ENCODE data around the gene SOST.

Gene SOST

DNA sequence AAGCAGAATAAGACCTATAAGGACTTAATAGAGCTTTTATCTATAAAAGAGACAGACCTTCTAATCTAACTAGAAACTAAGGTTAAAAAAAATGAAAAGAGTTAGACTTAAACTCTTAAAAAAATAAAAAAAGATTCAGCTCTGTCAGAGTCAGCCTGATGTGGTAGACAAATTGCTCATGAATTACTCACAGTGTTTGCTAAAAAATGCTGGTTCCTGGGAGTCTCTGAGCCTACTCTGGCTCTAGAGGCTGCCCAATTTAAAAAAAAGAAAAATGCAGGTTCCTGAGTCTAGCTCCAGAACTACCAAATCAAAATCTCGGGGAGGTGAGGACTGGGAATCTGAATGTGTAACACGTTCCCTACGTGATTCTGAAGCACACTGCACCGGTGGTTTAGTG, 18.1 kb downstream of the SOST start:
- DNase-seq: no peak

DNA sequence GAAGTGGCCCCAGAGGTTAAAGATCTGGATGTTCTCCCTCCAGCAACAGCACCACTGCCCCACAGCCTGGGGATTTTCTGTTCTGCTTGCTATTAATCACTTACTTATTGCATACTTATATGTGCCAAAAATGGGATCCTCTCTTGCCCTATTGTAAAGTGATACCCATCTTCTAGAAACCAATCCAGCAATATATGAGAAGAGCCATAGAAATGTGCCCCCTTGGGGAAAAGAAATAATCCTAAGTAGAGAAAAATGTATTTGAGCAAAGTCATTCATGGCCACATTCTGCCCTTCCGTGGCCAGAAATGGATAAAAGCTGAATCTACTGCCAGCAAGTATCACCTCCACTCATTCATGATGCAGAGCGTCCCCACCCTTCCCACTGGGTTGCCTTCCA, 20.9 kb downstream of the SOST start:
- DNase-seq: no peak

DNA sequence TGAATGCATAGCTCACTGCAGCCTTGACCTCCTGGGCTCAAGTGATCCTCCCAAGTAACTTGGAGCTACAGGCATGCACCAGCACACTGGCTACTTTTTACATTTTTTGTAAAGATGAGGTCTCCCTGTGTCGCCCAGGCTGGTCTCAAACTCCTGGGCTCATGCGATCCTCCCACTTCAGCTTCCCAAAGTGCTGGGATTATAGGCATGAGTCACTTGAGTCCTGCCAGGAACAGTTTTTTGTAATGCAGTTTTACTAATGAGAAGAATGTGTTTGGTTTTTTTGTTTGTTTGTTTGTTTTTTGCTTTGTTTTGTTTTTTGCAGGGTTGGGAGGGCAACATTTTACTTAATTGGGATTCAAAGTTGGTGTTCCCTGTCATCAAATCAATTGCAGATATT, 22.2 kb downstream of the SOST start:
- DNase-seq: no peak

DNA sequence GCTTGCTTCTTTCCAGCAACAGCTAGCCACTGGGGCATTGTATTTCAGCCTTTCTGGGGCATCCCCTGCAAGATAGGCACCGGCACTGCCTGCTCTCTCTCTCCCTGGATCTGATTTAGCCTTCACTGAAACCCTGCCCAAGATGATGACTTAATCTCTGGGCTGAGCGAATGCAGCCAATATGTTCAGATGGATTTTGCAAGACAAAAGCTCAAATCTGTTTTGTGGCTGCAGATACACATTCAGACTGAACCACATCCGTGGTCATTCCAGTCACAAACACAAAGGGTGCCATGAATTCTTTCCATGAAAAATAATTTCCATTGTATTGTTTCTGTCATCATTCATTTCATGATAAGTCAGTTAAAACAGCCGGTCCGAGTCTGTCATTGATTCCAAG, 24.2 kb downstream of the SOST start:
- DNase-seq: no peak

DNA sequence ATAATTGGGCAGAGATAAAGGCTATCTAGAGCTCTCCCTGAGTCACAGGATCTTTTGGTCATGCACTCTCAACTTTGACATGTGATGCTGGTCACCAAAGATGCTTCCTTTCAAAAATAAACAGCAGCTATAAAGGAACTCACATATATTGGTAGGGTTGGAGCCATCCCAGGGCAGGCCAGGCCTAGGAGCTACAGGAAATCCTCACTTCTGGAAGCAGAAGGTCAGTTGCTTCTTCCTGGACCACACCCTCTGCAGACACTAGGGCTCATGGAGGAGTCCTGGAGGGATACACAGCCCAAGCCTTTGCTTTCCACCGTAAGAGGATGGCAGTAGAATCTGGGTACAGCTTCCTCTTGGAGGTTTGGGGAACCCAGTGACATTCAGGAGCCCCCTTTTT, 24.6 kb downstream of the SOST start:
- no peak for DNase-seq

DNA sequence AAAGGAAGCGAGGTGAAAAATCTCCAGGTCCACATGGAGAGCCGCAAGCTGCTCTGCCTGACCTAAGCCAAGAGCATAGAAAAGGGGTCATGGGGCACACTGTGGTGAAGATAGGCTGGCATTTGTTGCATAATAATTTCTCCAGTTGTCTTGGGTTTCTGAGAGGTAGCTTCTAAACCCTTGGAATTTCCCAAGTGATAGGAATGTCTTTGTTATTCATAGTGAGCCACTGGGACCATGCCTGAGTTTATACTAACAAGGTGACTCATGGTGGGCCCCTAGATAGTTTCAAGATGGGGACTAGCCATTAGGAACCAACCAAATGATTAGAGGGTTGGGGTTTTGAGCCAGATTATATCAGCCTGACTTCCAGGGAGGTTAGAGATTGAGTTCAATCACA, 25.6 kb downstream of the SOST start:
- DNase-seq: no peak

DNA sequence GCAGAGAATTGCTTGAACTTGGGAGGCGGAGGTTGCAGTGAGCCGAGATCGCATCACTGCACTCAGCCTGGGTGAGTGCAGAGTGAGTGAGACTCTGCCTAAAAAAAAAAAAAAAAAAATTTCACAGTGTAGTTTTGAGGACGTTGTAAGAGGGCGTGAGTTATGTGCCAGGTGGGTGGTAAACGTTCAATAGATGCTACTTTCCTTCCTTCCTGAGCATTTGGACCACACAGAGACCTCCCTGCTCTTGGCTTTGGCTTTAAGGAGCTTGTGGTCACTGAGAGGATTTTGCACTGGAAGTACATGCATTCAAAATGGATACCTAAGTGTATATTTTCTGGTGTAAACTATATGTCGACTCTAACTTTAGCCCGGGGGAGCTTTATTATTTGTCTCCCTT, 30.5 kb downstream of the SOST start:
- DNase-seq: no peak

DNA sequence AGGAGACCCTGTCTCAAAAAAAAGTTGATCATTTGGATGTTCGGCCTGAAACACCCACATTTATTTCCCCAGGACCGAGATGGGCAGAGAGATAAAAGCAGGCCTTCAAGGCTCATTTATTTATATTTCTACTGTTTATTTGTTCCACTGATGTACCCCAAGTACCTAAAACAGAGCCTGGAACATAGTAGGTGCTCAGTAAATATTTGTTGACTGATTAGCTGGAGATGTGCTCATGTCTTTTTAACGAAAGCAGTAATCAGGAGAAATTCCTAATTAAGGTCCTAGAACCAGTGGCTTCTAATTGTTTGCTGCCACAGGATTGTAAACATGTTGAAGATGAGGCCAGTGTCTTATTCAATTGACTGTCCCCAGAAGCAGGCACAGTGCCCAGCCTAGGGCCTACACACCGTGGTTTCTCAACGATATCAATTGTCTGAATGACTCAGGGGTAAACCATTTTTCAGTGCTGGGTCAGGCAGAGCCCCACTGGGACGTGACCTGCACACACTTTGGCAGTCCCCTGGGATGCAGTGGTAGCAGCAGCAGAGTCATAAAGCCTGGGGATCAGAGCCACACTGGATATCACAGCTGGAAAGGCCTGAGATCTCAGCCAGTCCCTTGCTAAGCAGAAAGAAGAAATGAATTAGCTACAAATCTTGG, 34.8 kb downstream of the SOST start:
- DNase-seq: no peak

DNA sequence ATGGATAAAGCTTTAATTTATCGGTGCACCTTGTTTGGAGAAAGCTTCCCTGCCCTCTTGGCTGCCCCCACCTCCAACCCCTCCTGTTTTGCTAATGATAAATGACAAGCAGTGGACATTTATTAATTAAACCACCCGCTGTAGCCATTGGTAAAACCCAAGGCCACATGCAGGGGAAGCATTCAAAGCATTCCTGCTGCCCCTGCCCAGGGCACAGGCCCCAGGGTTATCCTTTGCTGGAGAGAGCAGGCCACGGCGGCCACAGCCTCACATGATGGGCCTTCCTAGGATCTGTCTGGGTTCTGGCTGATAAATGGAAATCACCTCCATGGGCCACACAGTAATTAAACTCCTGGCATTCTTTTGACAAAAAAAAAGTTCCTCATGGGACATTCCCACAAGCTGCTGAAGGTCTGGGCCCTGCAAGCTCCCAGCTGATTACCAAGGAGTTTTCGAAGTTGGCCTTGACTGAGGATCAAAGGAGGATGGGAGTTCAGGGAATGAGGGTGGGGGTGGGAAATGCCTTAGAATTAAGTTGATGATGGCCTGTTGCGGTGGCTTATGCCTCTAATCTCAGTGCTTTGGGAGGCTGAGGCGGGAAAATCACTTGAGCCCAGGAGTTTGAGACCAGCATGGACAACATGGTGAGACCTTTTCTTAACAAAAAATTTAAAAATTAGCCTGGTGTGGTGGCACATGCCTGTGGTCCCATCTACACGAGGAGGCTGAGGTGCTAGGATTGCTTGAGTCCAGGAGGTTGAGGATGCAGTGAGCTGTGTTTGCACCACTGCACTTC, 35.5 kb downstream of the SOST start:
- no peak for DNase-seq

DNA sequence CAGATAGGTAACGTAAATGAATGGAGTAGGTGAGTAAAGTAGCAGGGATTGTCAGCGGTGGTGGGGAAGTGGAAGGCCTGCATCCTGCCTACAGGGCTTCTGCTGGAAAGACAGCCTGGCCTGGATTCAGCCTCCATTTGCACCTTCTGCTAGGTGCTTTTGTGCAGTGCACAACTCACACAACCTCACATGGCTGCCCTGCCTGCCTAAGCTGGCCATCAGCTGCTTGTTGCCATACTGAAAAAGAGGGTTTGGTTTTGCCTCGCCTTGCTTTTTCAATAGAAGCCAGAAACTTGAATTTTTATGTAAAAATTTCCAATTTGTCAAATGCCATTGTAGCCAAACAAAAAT, 36.3 kb downstream of the SOST start:
- no peak for DNase-seq

DNA sequence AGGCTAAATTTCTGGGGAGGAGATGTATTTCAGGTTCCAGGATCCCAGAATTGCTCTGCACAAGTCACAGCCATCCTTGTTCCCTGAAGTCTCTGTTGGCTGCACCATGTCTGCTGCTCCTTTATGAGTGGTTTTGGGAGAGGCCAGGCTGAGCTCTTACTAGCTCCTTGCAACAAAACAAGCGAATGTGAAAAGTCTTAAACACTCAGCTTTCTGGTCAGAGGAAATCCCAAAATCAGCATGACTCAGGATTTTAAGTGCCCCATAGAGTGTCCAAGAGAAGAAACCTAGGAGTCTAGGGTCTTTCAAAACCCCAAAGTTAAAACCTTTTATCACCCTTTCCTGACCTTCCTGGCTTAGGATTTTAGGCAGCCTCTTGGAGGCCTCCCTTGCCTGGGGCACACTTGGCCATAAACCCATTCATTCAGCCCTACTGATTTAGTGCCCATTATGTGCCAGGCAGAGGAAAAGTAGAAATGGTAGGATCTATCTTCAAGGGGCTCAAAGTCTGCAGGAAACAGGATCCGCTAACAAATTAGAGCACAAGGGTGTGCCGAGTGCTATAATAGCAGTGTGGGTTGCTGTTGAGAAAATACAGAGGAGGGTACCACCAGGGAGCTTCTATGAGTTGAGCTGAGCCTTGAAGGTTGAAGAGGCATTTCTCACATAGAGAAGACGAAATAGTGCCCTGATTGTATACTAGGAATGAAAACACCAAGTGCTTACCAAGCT, 36.9 kb downstream of the SOST start:
- no peak for DNase-seq

DNA sequence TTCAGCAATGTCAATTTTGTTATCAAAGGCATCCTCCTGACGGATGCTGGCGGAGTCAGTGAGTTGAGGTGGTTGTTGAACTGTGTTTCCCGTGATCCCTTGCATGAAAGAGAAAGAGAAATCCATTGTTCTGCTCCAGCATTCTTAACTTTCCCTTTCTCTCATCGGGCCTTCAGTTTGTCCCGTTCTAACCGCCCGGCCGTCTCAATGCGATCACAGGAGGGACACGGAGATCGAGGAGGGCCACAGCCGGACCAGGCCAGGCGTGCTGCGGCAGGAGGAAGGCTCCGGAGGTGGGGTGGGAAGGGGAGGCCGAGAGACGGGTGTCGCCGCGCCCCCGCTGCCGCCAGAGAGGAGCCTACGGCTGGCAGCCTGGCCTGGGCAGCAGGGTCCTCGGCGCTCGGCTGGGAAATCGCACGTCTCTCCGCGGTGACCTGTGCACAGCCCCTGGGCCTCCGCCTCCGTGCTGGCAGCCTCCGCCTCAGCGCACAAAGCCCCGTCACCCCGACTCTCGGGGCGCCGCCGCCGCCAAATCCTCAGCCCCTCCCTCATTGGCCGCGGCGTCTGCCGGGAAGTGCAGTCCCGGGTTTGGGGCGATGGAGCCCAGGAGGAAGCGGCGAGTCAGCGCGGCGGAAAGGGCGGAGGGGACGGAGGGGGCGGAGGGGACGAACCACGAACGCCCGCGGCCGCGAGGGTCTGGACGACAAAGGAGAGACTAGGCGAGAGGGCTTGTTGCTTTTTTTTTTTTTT, 38.1 kb downstream of the SOST start:
- DNase-seq: no peak

DNA sequence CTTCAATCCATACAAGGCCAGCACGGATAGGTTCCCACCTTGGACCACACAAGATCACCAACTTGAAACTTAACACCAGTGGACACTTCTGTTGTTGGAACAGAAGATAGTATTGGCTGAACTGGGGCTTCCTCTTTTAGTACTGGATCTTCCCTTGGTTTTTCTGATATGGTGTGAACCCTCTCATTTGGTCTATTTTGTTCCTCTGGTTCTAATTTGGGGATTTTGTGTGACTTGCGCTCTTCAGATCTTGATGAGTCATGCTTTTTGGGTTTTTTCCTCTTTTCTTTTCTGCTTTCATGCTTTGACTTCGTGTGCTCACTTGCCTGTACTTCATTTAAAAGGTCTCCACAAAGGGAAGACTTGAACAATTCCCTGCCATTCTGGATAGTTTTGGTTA, 39.0 kb downstream of the SOST start:
- DNase-seq: no peak

DNA sequence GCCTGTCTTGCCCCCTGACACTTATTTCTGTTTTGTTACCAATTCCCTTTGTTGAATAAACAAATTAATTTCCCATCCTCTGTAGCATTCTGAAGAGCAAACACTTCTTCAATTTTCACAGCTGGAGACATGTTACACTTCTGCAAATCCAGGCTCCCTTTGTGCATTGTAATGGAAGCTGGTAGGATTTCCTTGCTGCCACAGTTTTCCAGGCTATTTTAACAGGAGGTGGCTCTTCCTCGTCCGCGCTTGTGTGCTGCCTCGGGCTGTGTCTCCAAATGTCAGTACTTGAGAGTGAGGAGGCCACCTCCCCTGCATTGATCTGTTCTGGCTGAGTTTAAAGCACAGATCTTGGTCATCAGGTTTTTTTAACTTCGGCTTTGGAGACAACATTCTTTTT, 40.0 kb downstream of the SOST start:
- no peak for DNase-seq

DNA sequence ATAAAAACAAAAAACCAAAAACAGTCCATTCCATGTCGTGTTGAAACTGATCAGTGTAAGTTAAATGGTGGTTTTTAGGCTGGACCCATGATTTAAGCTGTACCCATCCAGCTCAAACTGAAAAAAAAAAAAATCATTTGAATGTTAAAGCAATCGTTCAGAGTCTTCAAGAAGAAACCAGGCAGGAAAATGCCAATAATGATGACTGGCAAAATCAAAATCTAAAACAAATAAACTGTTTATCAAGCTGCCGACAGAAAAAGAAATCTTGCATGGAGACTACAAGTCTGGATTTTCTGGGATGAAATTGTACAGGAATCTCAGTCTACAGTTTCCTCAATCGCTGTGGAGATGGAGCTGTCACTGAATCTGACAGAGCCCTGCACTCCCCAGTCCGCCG, 40.7 kb downstream of the SOST start:
- no peak for DNase-seq

DNA sequence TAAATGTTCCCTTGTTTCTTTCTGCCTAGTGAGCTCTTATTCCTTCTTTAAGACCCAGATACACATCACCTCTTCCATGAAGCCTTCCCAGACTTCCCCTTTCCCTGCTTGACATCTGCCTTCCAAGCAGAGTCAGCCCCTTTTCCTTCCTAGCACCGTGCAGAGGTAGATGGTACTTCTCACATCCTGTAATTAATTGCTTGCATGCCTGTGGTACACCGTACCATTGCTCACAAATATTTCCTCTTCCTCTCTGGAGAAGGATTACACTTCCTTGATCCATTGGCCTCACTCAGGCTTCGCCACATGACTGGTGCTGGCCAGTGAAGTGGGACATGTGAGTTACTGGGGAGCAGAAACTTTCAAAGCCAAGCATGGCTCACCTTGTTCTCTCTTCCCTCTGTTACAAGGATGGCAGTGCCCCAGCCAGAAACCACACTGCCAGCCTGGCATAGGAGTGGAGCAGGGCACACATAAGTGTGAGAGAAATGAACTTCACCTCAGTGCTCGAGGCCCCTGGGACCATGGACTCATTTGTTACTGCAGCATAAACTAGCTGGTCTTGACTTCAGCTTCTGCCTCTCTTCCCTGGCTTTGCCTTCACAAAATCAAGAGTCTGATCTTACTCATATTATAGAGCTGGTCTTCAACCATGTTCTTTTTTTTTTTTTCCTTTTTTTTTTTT, 44.0 kb downstream of the SOST start:
- DNase-seq: no peak

DNA sequence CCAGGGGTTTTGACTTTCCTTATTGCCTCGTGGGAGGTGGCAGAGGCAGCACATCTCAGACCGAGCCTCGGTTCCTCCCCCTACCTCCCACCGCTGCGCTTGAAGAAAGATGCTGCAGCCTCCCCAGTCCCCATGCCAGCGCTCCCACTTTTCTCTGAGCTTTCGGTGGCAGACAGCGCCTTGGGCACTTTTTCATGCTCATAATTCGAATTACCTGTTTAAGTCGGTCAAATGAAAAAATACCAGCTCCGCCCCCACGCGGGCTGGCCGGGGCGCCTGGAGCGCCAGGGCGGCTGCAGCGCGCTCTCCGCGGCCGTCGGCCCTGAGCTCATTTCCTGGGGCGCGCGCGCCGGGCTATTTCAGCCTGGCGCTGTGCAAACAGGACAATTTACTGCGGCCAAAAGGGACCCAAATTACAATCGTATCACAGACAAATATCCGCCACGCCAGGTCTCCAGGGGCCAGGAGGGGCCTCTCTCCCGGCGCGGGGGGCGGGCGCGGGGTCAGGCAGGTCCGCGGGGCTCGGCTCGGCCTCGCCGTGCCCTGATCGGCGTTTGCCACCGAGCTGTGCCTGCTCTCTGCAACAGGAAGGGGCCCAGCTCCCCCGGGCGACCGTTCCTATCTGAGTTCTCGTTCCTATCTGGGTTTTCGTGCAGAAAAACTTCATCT, 45.0 kb downstream of the SOST start:
- peak; percentile 6 for DNase-seq

DNA sequence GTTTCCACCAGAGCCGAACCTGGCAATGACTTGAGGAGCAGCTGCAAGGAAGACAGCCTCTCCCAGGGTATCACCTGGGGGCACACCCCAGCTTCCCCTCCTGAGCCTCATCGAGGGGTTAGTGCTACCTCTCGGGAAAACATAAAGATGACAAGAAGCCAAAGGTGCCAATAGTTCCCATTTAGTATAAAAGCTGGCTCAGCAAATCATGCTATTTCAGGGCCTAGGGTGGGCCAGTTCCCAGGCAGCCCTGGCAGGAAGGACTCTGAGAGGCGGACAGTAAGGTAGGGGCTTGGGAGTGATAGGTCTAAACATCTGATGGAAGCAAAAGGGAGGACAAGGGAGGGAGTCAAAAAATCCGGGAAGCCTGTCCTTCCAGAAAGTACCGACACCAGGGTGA, 46.2 kb downstream of the SOST start:
- DNase-seq: no peak

DNA sequence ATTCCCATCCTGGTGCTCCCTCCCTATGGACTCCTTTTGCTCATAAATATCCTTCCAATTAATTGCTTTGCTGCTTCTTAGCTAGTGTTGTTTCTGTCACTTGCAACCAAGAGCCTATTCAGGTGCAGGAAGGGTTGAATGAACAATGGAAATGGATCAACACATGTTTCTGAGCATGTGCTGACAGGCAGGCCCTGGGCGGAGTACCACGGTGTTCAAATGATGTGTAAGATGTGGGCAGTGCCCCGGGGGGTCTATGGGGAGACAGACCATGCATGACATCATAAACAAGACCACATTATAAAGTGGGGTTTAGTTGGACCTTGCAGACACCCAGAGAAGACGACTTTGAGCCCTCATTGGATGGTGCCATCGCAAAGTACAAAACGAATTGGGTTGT, 48.5 kb downstream of the SOST start:
- DNase-seq: no peak

DNA sequence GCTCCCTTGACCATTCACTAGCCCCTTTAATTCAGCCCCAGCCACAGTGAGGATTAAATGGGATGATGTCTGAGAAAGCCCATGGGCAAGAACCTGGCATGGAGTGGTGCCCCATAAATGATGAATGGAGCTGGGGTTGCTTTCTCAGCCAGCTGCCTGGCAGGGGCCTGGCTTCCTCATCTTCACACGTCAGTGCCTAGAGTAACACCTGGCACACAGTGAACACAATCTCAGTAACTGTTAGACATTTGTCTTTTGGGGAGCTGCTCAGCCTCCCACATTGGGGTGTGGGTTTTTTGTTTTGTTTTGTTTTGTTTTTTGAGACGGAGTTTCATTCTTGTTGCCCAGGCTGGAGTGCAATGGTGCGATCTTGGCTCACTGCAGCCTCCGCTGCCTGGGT, 49.4 kb downstream of the SOST start:
- no peak for DNase-seq

DNA sequence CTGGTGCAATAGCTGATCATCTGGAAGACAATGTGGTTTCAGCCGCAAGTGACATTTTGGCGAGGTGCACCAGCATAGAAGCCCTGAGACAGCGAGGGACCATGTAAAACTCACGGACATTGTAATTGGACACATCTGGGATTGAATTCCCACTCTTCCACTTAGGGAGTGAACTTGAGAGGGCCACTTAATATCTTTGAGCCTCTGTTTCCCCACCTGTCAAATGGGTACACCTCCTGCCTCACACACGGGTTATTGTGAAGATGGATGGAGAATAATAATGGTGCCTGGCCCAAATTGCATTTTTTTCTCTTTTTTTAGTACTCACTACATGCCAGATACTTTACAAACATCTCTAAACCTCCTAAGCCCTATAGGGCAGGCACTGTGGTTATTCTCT, 51.4 kb downstream of the SOST start:
- no peak for DNase-seq

DNA sequence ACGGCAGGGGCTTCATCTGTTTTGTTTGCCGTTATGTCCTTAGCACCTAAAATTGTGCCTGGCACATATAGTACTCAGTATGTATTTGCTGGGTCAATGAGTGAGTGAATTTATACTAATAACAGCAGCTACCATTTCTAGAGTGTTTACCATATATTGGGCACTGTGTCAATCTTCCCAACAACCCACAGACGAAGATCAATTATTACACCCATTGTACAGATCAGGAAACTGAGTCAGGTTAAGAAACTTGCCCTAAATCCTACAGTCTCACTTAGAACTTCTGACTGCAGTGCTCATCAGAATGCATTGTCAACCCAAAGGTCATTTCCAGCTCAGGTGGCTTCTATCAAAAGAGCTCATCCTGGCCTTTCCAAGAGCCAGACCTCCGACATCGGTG, 52.4 kb downstream of the SOST start:
- DNase-seq: no peak

Data from NCI-H1105 (cell line).